GM18526 (cell line): Measurements from ENCODE around the gene SEC63.
A peak's percentile ranks its signal among the peaks of the same experiment; 100 is the strongest.

Experiments
- POLR2A ChIP-seq: IDR thresholded peaks from 3 replicates; pipeline ENCODE4 v1.6.1; 2011; ENCODE audit not compliant: insufficient read length; ENCODE audit errors: extremely low read depth

Gene SEC63

GRCh38 chr6:107957909-107958688 is at the start of gene SEC63:
TSS of gene SEC63 (minus strand) at chr6:107958208. CDS start at chr6:107958009, 199 bp downstream.
- TF ChIP-seq POLR2A: peak; percentile 66

GRCh38 chr6:108005961-108006360 is 48.0 kb upstream of the SEC63 start:
- TF ChIP-seq POLR2A: no peak

GRCh38 chr6:108004861-108005260 is 46.9 kb upstream of the SEC63 start:
- no peak for TF ChIP-seq POLR2A

GRCh38 chr6:108002365-108003221 is 44.6 kb upstream of the SEC63 start:
- TF ChIP-seq POLR2A: no peak

- no peak for TF ChIP-seq POLR2A
These were observed 43.8 kb upstream of the SEC63 start for GRCh38 chr6:108001696-108002231.

GRCh38 chr6:107999341-107999740 is 41.3 kb upstream of the SEC63 start:
- TF ChIP-seq POLR2A: no peak

GRCh38 chr6:107991772-107992550 is 34.0 kb upstream of the SEC63 start:
- TF ChIP-seq POLR2A: no peak

- no peak for TF ChIP-seq POLR2A
These were observed 33.1 kb upstream of the SEC63 start for GRCh38 chr6:107991061-107991460.

- TF ChIP-seq POLR2A: no peak
These were observed 31.4 kb upstream of the SEC63 start for GRCh38 chr6:107989166-107990094.

- no peak for TF ChIP-seq POLR2A
These were observed 30.6 kb upstream of the SEC63 start for GRCh38 chr6:107988570-107988969.

GRCh38 chr6:107987805-107988204 is 29.8 kb upstream of the SEC63 start:
- no peak for TF ChIP-seq POLR2A

- TF ChIP-seq POLR2A: no peak
These were observed 27.7 kb upstream of the SEC63 start for GRCh38 chr6:107985701-107986100.

GRCh38 chr6:107983811-107984210 is 25.8 kb upstream of the SEC63 start:
- TF ChIP-seq POLR2A: no peak

GRCh38 chr6:107982486-107982885 is 24.5 kb upstream of the SEC63 start:
- TF ChIP-seq POLR2A: no peak

- no peak for TF ChIP-seq POLR2A
These were observed 23.7 kb upstream of the SEC63 start for GRCh38 chr6:107981695-107982094.

GRCh38 chr6:107977283-107977682 is 19.3 kb upstream of the SEC63 start:
- no peak for TF ChIP-seq POLR2A
